ENCODE measurements around the gene SPATA25.

SPATA25 gene

DNA sequence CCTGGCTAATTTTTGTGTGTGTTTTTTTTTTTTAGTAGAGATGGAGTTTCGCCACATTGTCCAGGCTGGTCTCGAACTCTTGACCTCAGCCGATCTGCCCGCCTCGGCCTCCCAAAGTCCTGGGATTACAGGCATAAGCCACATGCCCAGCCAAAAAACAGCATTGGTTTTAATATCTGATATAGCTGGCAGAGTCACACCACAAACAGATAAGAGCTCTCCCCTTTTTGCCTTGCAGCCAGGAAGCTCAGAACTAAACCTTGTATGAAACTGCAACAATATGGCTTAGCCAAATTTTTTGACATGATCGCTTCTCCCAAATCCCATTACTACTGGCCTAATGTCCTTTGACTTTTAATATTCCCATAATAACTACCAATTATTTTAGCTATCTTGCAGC is 35.1 kb downstream of the SPATA25 start:
- H3K4me3 Mint-ChIP-seq, result no peak overlapping the region
- peaks cover 6 to 31% of the 10 kb centered on the region in 2 donors for H3K4me1 Mint-ChIP-seq
- no peak overlapping the region for H3K27ac Mint-ChIP-seq
- ATAC-seq (replicated peaks) (no peak), DNase-seq (no peak)
- H3K36me3 Mint-ChIP-seq, result peaks cover 19 to 25% of the 10 kb centered on the region in 2 donors
- H3K27me3 Mint-ChIP-seq, result no peaks in the 10 kb centered on the region
- H3K9me3 Mint-ChIP-seq, result no peaks in the 10 kb centered on the region

GRCh38 chr20:45851501-45851900 is 35.9 kb downstream of the SPATA25 start:
- Mint-ChIP-seq H3K9me3 (no peaks in the 10 kb centered on the region), H3K27ac (no peak overlapping the region), H3K4me1 (peaks cover 5 to 28% of the 10 kb centered on the region in 2 donors), H3K36me3 (peaks cover 19 to 26% of the 10 kb centered on the region in 2 donors), H3K4me3 (no peak overlapping the region), H3K27me3 (no peaks in the 10 kb centered on the region)
- ATAC-seq (replicated peaks), result no peak
- DNase-seq, result no peak

- Mint-ChIP-seq H3K27me3 (no peaks in the 10 kb centered on the region), H3K4me3 (no peak overlapping the region), H3K9me3 (no peaks in the 10 kb centered on the region), H3K36me3 (peaks cover 19 to 29% of the 10 kb centered on the region in 2 donors), H3K4me1 (peaks cover 5 to 22% of the 10 kb centered on the region in 2 donors), H3K27ac (no peak overlapping the region)
- no peak for ATAC-seq (replicated peaks)
- DNase-seq, result no peak
Measured at GRCh38 chr20:45850926-45851325, 36.5 kb downstream of the SPATA25 start.

- peaks cover 5 to 18% of the 10 kb centered on the region in 2 donors for H3K4me1 Mint-ChIP-seq
- H3K36me3 Mint-ChIP-seq, result peaks cover 24 to 34% of the 10 kb centered on the region in 2 donors
- ATAC-seq (replicated peaks), result no peak
- DNase-seq, result no peak
- H3K4me3 Mint-ChIP-seq, result no peak overlapping the region
- H3K9me3 Mint-ChIP-seq, result no peaks in the 10 kb centered on the region
- H3K27me3 Mint-ChIP-seq, result no peaks in the 10 kb centered on the region
- H3K27ac Mint-ChIP-seq, result no peak overlapping the region
Measured at GRCh38 chr20:45850238-45850637, 37.2 kb downstream of the SPATA25 start.

DNA sequence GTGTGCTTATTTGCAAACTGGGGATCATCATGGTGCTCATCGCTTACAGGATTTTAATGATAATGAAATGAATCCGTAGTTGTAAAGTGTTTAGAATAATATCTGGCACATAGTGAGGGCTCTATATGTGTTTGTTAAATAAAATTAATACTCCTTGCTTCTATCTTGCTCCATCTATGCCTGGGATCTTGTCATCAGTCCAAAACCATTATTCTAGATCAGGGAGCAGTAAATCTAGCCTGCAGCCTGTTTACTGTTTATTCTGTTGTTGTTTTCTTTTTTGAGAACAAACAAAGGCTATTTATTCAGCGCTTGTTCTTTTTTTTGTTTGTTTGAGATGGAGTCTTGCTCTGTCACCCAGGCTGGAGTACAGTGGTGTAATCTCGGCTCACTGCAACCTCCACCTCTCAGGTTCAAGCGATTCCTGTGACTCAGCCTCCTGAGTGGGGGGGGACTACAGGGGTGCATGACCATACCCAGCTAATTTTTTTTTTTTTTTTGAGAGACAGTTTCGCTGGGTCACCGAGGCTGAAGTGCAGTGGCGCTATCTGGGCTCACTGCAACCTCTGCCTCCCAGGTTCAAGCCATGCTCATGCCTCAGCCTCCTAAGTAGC is 38.3 kb downstream of the SPATA25 start:
- H3K27ac Mint-ChIP-seq, result no peak overlapping the region
- H3K27me3 Mint-ChIP-seq, result no peaks in the 10 kb centered on the region
- H3K36me3 Mint-ChIP-seq, result peaks cover 30 to 38% of the 10 kb centered on the region in 2 donors
- H3K4me3 Mint-ChIP-seq, result no peak overlapping the region
- H3K4me1 Mint-ChIP-seq, result peaks cover 2 to 8% of the 10 kb centered on the region in 2 donors
- no peaks in the 10 kb centered on the region for H3K9me3 Mint-ChIP-seq
- DNase-seq (no peak), ATAC-seq (replicated peaks) (no peak)

- Mint-ChIP-seq H3K9me3 (no peaks in the 10 kb centered on the region), H3K27ac (no peak overlapping the region), H3K27me3 (no peaks in the 10 kb centered on the region), H3K36me3 (peaks cover 33 to 37% of the 10 kb centered on the region in 2 donors), H3K4me3 (no peak overlapping the region), H3K4me1 (peaks cover 2 to 8% of the 10 kb centered on the region in 2 donors)
- no peak for ATAC-seq (replicated peaks)
- no peak for DNase-seq
Measured at GRCh38 chr20:45848421-45848820, 39.0 kb downstream of the SPATA25 start.

GRCh38 chr20:45845452-45845851 is 42.0 kb downstream of the SPATA25 start:
- ATAC-seq (replicated peaks), result no peak
- peaks cover 16 to 34% of the 10 kb centered on the region in 2 donors for H3K4me1 Mint-ChIP-seq
- no peaks in the 10 kb centered on the region for H3K9me3 Mint-ChIP-seq

DNA sequence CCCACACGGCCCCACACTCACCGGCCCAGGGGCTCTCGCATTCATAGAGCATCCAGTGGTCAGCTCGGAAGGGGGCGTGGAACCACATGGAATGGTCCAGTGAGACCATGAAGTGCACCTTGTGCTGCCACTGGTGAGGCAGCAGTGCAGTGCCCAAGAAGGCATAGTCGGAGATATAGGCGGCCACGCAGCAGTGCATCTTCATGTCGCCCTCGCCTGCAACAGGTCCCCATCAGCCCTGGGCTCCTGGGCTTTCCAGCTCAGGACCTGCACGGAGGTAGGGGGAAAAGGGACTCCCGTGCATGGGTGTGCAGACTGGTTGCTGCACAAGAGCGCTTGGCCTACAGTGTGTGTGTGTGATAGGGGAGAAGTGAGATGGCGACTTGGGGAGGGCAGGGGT is 43.9 kb downstream of the SPATA25 start:
- ATAC-seq (replicated peaks), result no peak
- no peaks in the 10 kb centered on the region for H3K9me3 Mint-ChIP-seq
- H3K36me3 Mint-ChIP-seq, result peaks cover 24 to 44% of the 10 kb centered on the region in 2 donors
- H3K27ac Mint-ChIP-seq, result no peak overlapping the region
- peaks cover 16 to 30% of the 10 kb centered on the region in 2 donors for H3K4me1 Mint-ChIP-seq
- H3K27me3 Mint-ChIP-seq, result no peaks in the 10 kb centered on the region
- no peak overlapping the region for H3K4me3 Mint-ChIP-seq
- no peak for DNase-seq

More at GRCh38 chr20:45845452-45845851, 42.0 kb downstream of the SPATA25 start:
- Mint-ChIP-seq H3K4me3 (no peak overlapping the region), H3K27me3 (no peaks in the 10 kb centered on the region), H3K27ac (no peak overlapping the region), H3K36me3 (peaks cover 31 to 47% of the 10 kb centered on the region in 2 donors)
- DNase-seq, result no peak

- ATAC-seq (replicated peaks) (peak; percentile 98), DNase-seq (peak; percentile 35)
- peak overlapping the region; percentile 25 to 41 for H3K4me3 Mint-ChIP-seq
- H3K9me3 Mint-ChIP-seq, result no peaks in the 10 kb centered on the region
- H3K4me1 Mint-ChIP-seq, result peaks cover 16 to 26% of the 10 kb centered on the region in 2 donors
- H3K36me3 Mint-ChIP-seq, result peaks cover 21 to 39% of the 10 kb centered on the region in 2 donors
- H3K27me3 Mint-ChIP-seq, result no peaks in the 10 kb centered on the region
- H3K27ac Mint-ChIP-seq, result peak overlapping the region; percentile 73
Measured at GRCh38 chr20:45842169-45842812, 45.1 kb downstream of the SPATA25 start.

- Mint-ChIP-seq H3K9me3 (no peaks in the 10 kb centered on the region), H3K27me3 (no peaks in the 10 kb centered on the region), H3K27ac (peak overlapping the region; percentile 73), H3K4me1 (peaks cover 16 to 26% of the 10 kb centered on the region in 2 donors), H3K36me3 (peaks cover 22 to 40% of the 10 kb centered on the region in 2 donors), H3K4me3 (peak overlapping the region in 1 of 2 donors; percentile 25)
- no peak for ATAC-seq (replicated peaks)
- DNase-seq, result no peak
Measured at GRCh38 chr20:45841407-45842129, 45.9 kb downstream of the SPATA25 start.

- Mint-ChIP-seq H3K27ac (no peak overlapping the region), H3K27me3 (no peaks in the 10 kb centered on the region), H3K36me3 (peaks cover 23 to 38% of the 10 kb centered on the region in 2 donors), H3K4me3 (no peak overlapping the region), H3K9me3 (no peaks in the 10 kb centered on the region), H3K4me1 (peaks cover 16 to 26% of the 10 kb centered on the region in 2 donors)
- no peak for ATAC-seq (replicated peaks)
- DNase-seq, result no peak
Measured at GRCh38 chr20:45840700-45841198, 46.7 kb downstream of the SPATA25 start.

GRCh38 chr20:45836841-45837240 is 50.6 kb downstream of the SPATA25 start:
- H3K27ac Mint-ChIP-seq, result no peak overlapping the region

More at GRCh38 chr20:45836841-45837240, 50.6 kb downstream of the SPATA25 start:
- H3K9me3 Mint-ChIP-seq, result no peaks in the 10 kb centered on the region
- H3K4me3 Mint-ChIP-seq, result no peak overlapping the region
- peaks cover 0 to 6% of the 10 kb centered on the region in 2 donors for H3K27me3 Mint-ChIP-seq
- peaks cover 9 to 20% of the 10 kb centered on the region in 2 donors for H3K4me1 Mint-ChIP-seq
- peaks cover 6 to 9% of the 10 kb centered on the region in 2 donors for H3K36me3 Mint-ChIP-seq
- DNase-seq, result no peak
- no peak for ATAC-seq (replicated peaks)

All from stimulated activated naive B cell treated with anti-CD40 and anti-IgM and Interleukin-4, amounts not matched to agents 10 μg/mL and 1 μg/mL and 100 μg/mL, for 72 hours (primary cell).